HG03175 (cell line): ENCODE results near the gene ACCSL.
A peak's percentile ranks its signal among the peaks of the same experiment; 100 is the strongest.

Experiments used
- ATAC-seq: cut with Tn5 transposase; IDR thresholded peaks from one replicate; pipeline ENCODE4 v1.9.1; 2021; ENCODE audit warnings: mild to moderate bottlenecking, moderate library complexity; ENCODE audit not compliant: unreplicated experiment

Gene ACCSL

GRCh38 chr11:44094260-44094868, 46.6 kb downstream of the ACCSL start:
- ATAC-seq = peak; percentile 43

DNA sequence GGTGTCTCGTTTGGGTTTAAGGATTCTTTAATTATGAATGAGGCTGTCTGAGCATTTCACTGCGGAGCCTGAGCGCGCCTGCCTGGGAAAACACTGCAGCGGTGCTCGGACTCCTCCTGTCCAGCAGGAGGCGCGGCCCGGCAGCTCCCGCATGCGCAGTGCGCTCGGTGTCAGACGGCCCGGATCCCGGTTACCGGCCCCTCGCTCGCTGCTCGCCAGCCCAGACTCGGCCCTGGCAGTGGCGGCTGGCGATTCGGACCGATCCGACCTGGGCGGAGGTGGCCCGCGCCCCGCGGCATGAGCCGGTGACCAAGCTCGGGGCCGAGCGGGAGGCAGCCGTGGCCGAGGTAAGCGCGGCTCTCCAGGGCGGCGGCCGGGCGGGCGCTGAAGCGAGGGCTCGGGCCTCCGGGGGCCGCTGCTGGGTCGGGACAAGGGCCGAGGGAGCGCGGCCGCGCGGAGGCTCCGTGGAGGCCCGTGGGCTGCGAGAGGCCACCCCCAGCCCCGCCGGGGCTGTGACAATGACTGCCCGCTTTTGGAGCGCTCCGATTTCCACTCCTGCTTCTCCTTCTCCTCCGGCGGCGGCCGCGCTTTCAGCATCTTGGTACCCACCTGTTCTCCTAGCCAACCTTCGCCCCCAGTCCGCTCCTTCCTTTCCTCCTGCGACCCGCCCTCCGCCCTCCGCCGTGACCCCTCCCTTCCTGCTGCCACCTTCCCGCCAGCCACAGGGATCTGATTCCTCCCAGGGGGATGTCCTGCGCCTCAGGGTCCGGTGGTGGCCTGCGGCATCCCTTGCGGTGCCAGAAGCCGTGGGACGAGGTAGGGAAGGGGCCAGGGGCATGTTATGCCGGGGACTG, 48.0 kb downstream of the ACCSL start, which contains the start of gene EXT2:
Gene EXT2, plus strand, starts transcription at position 173 of the 854 bp plus-strand sequence. CDS start 12,035 bp downstream, outside the sequence.
- peak; percentile 92 for ATAC-seq

DNA sequence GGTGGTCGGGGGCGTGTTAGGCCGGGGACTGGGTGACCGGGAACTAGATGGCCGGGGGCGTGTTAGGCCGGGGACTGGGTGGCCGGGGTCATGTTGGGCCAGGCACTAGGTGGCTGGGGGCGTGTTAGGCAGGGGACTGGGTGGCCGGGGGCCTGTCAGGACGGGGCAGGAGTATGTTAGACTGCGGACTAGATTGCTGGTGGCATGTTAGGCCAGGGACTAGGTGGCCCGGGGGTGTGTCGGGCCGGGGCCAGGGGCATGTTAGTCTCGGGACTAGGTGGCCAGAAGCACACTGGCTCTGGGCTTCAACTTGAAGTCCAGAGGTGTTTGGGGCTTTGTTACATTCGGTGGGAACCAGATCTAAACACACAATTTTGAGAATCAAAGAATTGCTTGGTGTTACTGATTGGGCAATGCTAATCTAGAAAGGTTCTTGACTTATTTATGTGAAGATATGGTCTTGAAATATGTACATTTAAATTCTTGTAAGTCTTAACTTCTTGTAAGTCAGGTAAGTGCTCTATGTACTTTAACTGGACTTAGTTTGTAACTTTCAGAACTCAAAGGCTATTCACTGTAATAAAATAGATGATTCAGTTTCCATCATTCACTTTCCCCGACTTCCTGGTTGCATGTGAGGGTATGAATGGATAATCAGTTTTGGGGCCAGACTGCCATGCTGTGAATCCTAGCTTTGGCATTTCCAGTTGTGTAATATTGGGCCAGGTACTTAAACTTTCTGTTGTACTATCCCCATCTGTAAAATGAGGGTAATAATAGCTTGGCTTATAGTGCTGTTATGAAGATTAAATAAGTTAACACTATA, 48.8 kb downstream of the ACCSL start:
- ATAC-seq = peak; percentile 6

DNA sequence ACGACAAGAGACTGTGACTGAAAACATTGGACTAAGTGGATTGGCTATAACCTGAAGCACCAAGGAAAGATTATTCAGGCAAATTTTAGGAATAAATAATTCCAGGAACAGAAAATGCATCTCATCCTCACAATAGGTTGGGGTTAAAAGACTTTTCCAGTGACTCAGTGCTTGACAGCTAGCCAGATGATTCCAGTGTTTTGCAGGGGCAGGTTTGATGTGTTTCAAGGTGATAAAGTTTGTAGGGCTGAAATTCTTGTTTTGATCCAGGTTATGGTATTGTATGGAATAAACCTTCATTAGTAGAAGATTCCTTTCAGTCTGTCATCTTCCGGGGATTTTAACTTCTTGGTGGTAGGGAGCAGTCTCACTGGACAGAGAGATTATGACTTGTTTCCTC, 50.0 kb downstream of the ACCSL start:
- no peak for ATAC-seq

DNA sequence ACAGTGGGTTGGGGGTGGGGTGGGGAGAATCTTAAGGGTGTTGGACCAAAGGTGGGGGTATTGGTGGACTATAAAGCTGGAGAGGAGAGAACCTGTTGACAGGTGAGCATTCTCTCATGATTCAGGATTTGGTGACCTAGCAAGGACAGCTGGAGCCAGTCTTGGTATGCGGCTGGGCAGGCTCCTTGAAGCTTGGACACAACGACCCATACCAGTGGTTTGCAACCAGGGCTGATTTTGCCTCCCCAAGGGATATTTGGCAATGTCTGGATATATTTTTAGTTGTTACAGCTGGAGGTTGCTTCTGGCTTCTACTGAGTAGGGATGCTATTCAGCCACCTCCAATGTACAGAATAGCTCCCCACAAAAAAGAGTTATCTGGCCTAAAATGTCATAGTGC, 53.3 kb downstream of the ACCSL start:
- ATAC-seq = no peak

DNA sequence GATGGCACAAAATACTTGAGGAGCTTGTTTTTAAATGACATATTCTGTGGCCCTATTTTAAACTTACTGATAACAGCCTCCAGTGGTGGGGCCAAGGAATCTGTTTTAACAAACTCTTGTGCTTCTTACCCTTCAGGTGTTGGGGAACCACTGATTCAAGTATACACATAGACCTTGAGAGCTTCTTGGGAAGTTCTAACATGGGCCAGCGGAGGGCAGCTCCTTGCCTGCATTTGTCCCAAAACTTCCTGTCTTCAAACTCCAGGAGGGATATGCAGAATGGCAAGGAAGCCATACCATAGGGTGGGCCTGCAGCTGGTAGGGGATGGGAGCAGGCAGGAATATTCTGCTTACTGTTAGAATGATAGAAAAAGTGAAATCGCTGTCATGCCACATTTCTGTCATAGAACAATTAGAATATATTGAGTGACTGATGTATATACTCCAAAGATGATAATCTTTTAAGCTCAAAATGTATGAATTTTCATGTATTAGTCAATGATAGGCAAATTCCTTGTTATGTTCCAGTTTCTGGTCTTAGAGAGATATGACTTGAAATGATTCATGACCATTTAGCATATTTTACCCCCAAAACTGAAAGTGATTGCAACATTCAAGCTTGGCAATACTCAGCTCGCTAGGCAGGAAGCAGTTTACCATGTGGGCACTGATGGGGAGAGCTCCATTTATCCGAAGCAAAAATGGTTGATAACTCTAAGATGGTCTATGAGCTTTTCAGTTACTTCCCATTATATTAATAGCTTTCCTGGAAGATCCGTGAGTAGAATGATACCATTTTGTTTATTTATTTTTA, 56.9 kb downstream of the ACCSL start:
- no peak for ATAC-seq

GRCh38 chr11:44108260-44108659, 60.5 kb downstream of the ACCSL start:
- no peak for ATAC-seq
